Astrocyte (in vitro differentiated cells and primary cell): ENCODE results near the gene LAMB1. TPM values are rescaled to one million over a fixed set of nuclear protein-coding genes. Genes with fewer than 3 reads are reported as not detected.

Source experiments
- DNase-seq: peaks from one replicate; pipeline ENCODE4 v3.0.0-alpha.2; 2010; ENCODE audit warnings: low read depth
- FAIRE-seq: peaks from 2 replicates; lab custom pipeline; 2011; peaks lifted over from hg19 to GRCh38; lab: Jason Lieb, UNC
- H2AFZ ChIP-seq: 2 replicates; pipeline ENCODE4 v1.6.0; 2012; ENCODE audit warnings: low read depth, low read length, inconsistent platforms
- H3K27ac ChIP-seq: 2 replicates; pipeline ENCODE4 v1.5.1; 2011; ENCODE audit warnings: low read depth, low read length, inconsistent platforms
- H3K27me3 ChIP-seq: 2 replicates; pipeline ENCODE4 v1.6.0; 2011; ENCODE audit warnings: low read length, inconsistent platforms; ENCODE audit not compliant: insufficient read depth
- H3K36me3 ChIP-seq: 2 replicates; pipeline ENCODE4 v1.5.1; 2011; ENCODE audit warnings: low read length, inconsistent platforms; ENCODE audit not compliant: insufficient read depth
- H3K4me1 ChIP-seq: 2 replicates; pipeline ENCODE4 v1.5.1; 2011; ENCODE audit warnings: low read length, inconsistent platforms; ENCODE audit not compliant: insufficient read depth
- H3K4me2 ChIP-seq: 2 replicates; pipeline ENCODE4 v1.6.0; 2012; ENCODE audit warnings: low read length, inconsistent platforms
- H3K4me3 ChIP-seq: 2 replicates; pipeline ENCODE4 v1.5.1; 2011; ENCODE audit warnings: low read depth, mild to moderate bottlenecking, low read length, inconsistent platforms; ENCODE audit not compliant: insufficient read depth
- H3K79me2 ChIP-seq: 2 replicates; pipeline ENCODE4 v1.6.0; 2012; ENCODE audit warnings: mild to moderate bottlenecking, low read length, inconsistent platforms; ENCODE audit not compliant: insufficient read depth
- H3K9ac ChIP-seq: 2 replicates; pipeline ENCODE4 v1.6.0; 2012; ENCODE audit warnings: mild to moderate bottlenecking, low read length, inconsistent platforms
- H3K9me3 ChIP-seq: 2 replicates; pipeline ENCODE4 v1.5.1; 2012; ENCODE audit warnings: low read depth, mild to moderate bottlenecking, low read length, inconsistent platforms; ENCODE audit not compliant: insufficient read depth
- H4K20me1 ChIP-seq: 2 replicates; pipeline ENCODE4 v1.6.0; 2012; ENCODE audit warnings: low read length, inconsistent platforms; ENCODE audit not compliant: insufficient read depth
- H3K27ac Mint-ChIP-seq: one replicate; pipeline ENCODE4 v1.8.0; 2021; ENCODE audit warnings: mild to moderate bottlenecking, mixed read lengths; ENCODE audit not compliant: unreplicated experiment
- H3K27me3 Mint-ChIP-seq: one replicate; pipeline ENCODE4 v1.8.0; 2021; ENCODE audit warnings: low read depth, mixed read lengths; ENCODE audit not compliant: unreplicated experiment
- H3K36me3 Mint-ChIP-seq: one replicate; pipeline ENCODE4 v1.8.0; 2021; ENCODE audit warnings: low read depth, mixed read lengths; ENCODE audit not compliant: unreplicated experiment
- H3K4me1 Mint-ChIP-seq: one replicate; pipeline ENCODE4 v1.8.0; 2021; ENCODE audit warnings: low read depth, mixed read lengths; ENCODE audit not compliant: unreplicated experiment
- H3K4me3 Mint-ChIP-seq: one replicate; pipeline ENCODE4 v1.8.0; 2021; ENCODE audit warnings: mild to moderate bottlenecking, moderate library complexity, mixed read lengths; ENCODE audit not compliant: unreplicated experiment
- H3K9me3 Mint-ChIP-seq: one replicate; pipeline ENCODE4 v1.8.0; 2021; ENCODE audit warnings: mild to moderate bottlenecking, mixed read lengths; ENCODE audit not compliant: unreplicated experiment
- CTCF ChIP-seq: IDR thresholded peaks from 2 replicates; pipeline ENCODE4 v1.5.1; 2011; ENCODE audit warnings: low read depth, mild to moderate bottlenecking, inconsistent platforms, low read length, moderate library complexity; ENCODE audit not compliant: insufficient read depth
- EZH2 ChIP-seq: IDR thresholded peaks from 2 replicates; pipeline ENCODE4 v1.6.1; 2012; ENCODE audit warnings: mild to moderate bottlenecking, low read length, inconsistent platforms; ENCODE audit not compliant: insufficient read depth
- total RNA-seq: library from RNA; stranded (reverse); gene quantifications from 2 replicates; pipeline ENCODE4 v1.2.1, GENCODE V29; 2021

The LAMB1 gene
- total RNA-seq, 1 donor from 2014 or later = 403 TPM

GRCh38 chr7:108014747-108015682 lies 12.1 kb upstream of the LAMB1 start:
- Mint-ChIP-seq H3K9me3 (no peaks in the 10 kb centered on the region), H3K27me3 (no peaks in the 10 kb centered on the region), H3K27ac (peak overlapping the region; percentile 77), H3K36me3 (no peaks in the 10 kb centered on the region), H3K4me1 (peaks cover 32% of the 10 kb centered on the region), H3K4me3 (no peak overlapping the region)
- Histone ChIP-seq H4K20me1 (no peaks in the 10 kb centered on the region), H3K4me2 (peak overlapping the region; percentile 75), H2AFZ (no peak overlapping the region), H3K27me3 (no peaks in the 10 kb centered on the region), H3K4me1 (peaks cover 53% of the 10 kb centered on the region), H3K4me3 (no peak overlapping the region), H3K9me3 (no peaks in the 10 kb centered on the region), H3K27ac (peak overlapping the region; percentile 92), H3K36me3 (no peaks in the 10 kb centered on the region), H3K79me2 (no peaks in the 10 kb centered on the region), H3K9ac (peak overlapping the region; percentile 66)
- FAIRE-seq (peak; percentile 55), DNase-seq (peak; percentile 96)
- no peak for TF ChIP-seq EZH2
- no peak for TF ChIP-seq CTCF

GRCh38 chr7:108014215-108014614 lies 11.3 kb upstream of the LAMB1 start:
- H3K4me1 ChIP-seq = peaks cover 53% of the 10 kb centered on the region
- no peaks in the 10 kb centered on the region for H3K79me2 ChIP-seq
- H3K27me3 ChIP-seq = no peaks in the 10 kb centered on the region
- no peaks in the 10 kb centered on the region for H3K36me3 ChIP-seq
- H4K20me1 ChIP-seq = no peaks in the 10 kb centered on the region
- H3K9me3 ChIP-seq = no peaks in the 10 kb centered on the region
- TF ChIP-seq CTCF = no peak
- TF ChIP-seq EZH2 = no peak
- no peak overlapping the region for H3K4me3 ChIP-seq
- peak overlapping the region; percentile 64 for H3K4me2 ChIP-seq
- H3K4me3 Mint-ChIP-seq = no peak overlapping the region
- H3K27me3 Mint-ChIP-seq = no peaks in the 10 kb centered on the region
- peak overlapping the region; percentile 77 for H3K27ac Mint-ChIP-seq
- DNase-seq (peak; percentile 61), FAIRE-seq (no peak)
- no peaks in the 10 kb centered on the region for H3K9me3 Mint-ChIP-seq
- peaks cover 32% of the 10 kb centered on the region for H3K4me1 Mint-ChIP-seq
- peak overlapping the region; percentile 66 for H3K9ac ChIP-seq
- H3K36me3 Mint-ChIP-seq = no peaks in the 10 kb centered on the region
- peak overlapping the region; percentile 92 for H3K27ac ChIP-seq
- no peak overlapping the region for H2AFZ ChIP-seq
